KOPT-K1 (cell line): ENCODE measurements around the gene BLM.
"Not testable (repeated sequence)": the region's sequence is repeated elsewhere in the genome, so short reads cannot be mapped to it uniquely, and the experiment has no call there.

Source experiments
- H3K27ac ChIP-seq: fragments of 200-600 bp; sonication (generic); 2 replicates; pipeline ENCODE4 v1.5.1; 2016; ENCODE audit warnings: antibody characterized with exemption, mild to moderate bottlenecking, low read depth, low read length; ENCODE audit not compliant: poor library complexity, severe bottlenecking
- H3K36me3 ChIP-seq: fragments of 200-600 bp; sonication (generic); 2 replicates; pipeline ENCODE4 v1.5.1; 2017; ENCODE audit warnings: antibody characterized with exemption, mild to moderate bottlenecking, low read length, moderate library complexity; ENCODE audit not compliant: insufficient read depth
- H3K9me3 ChIP-seq: fragments of 200-600 bp; sonication (generic); 2 replicates; pipeline ENCODE4 v1.5.1; 2017; ENCODE audit warnings: antibody characterized with exemption, low read length, mild to moderate bottlenecking; ENCODE audit not compliant: insufficient read depth, poor library complexity, severe bottlenecking

The BLM gene

DNA sequence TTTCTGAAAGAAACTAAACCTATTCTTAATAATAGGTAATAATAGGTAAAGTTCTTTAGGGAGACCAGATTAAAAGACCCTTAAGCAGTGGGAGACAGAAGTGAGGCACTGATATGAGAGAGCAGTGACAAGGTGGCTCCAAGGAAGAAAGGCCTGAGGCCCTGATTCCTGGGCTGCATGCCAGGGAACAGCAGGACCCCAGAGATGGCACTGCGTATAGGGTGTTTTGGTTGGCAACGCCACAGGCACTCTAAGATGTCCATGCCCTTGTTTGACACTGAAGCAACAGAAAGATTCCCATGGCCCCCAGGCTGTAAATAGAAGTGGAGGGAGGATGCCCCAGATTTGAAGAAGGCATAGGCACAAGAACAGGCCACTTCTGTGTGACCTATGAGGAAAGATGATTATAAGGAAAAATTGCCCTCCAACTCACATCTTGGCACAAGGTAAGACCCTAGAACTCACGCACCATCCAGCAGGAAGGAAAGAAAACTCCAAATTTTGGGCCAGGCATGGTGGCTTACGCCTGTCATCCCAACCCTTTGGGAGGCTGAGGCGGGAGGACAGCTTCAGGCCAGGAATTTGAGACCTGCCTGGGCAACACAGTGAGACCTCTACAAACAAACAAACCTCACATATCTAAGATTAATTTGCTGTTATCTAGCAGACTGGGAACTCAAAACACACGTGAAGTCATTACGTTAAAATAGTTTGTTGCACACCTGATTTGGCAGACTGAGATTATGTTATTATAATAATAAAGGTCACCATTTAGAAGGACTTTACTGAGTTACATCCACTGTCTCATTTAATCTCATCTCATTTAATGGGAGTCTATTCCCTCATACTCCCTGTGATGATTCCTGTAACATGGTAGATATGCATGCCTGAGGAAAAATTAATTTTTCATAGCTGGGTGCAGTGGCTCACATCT lies 10.5 kb upstream of the BLM start:
- no peaks in the 10 kb centered on the region for H3K36me3 ChIP-seq
- no peak overlapping the region for H3K27ac ChIP-seq
- H3K9me3 ChIP-seq = peaks cover 9% of the 10 kb centered on the region

DNA sequence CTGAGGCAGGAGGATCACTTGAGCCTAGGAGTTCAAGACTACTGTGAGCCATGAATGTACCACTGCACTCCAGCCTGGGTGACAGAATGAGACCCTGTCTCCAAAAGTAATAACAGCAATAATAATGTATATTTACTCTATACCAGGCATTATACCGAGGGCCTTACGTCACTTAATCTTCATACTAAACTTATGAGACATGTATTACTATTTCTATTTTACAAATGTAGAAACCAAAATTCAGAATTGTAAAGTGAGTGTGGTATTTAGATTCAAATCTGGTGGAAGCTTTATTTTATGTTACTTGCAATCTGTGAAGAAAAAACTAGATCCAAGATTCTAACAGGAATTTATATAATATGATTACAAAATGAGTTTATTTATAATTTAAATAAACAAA lies 9.7 kb upstream of the BLM start:
- Histone ChIP-seq H3K9me3 (peaks cover 9% of the 10 kb centered on the region), H3K36me3 (no peaks in the 10 kb centered on the region), H3K27ac (no peak overlapping the region)

GRCh38 chr15:90708516-90708915 lies 8.6 kb upstream of the BLM start:
- H3K9me3 ChIP-seq = peaks cover under 1% of the 10 kb centered on the region
- no peaks in the 10 kb centered on the region for H3K36me3 ChIP-seq
- no peak overlapping the region for H3K27ac ChIP-seq

- Histone ChIP-seq H3K36me3 (no peaks in the 10 kb centered on the region), H3K27ac (no peak overlapping the region), H3K9me3 (no peaks in the 10 kb centered on the region)
Observed at GRCh38 chr15:90709278-90709677, 7.9 kb upstream of the BLM start.

GRCh38 chr15:90710436-90711027 lies 6.6 kb upstream of the BLM start:
- no peaks in the 10 kb centered on the region for H3K9me3 ChIP-seq
- no peaks in the 10 kb centered on the region for H3K36me3 ChIP-seq
- H3K27ac ChIP-seq = peak overlapping the region; percentile 31

DNA sequence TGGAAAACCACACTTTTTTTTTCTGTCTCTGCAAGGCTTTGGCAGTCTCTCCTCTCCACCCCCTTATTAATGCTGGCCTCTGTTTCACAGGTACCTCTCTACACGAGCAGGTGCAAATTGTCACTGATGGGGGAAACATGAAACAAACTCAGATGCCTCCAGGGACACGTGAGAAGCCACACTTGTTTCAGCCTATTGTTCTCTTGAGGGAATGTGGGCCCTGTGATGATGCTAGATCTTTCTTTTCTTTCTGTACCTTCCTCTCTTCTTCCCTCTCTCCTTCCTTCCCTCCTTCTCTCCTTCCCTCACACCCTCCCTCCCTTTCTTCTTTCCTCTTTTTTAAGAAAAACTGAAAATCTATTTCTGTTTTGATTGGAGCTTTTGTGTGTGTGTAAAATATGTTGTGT lies 5.7 kb upstream of the BLM start:
- Histone ChIP-seq H3K9me3 (no peaks in the 10 kb centered on the region), H3K27ac (peak overlapping the region; percentile 31), H3K36me3 (no peaks in the 10 kb centered on the region)

GRCh38 chr15:90711842-90712241 lies 5.3 kb upstream of the BLM start:
- no peaks in the 10 kb centered on the region for H3K36me3 ChIP-seq
- no peaks in the 10 kb centered on the region for H3K9me3 ChIP-seq
- H3K27ac ChIP-seq = peak overlapping the region; percentile 31

DNA sequence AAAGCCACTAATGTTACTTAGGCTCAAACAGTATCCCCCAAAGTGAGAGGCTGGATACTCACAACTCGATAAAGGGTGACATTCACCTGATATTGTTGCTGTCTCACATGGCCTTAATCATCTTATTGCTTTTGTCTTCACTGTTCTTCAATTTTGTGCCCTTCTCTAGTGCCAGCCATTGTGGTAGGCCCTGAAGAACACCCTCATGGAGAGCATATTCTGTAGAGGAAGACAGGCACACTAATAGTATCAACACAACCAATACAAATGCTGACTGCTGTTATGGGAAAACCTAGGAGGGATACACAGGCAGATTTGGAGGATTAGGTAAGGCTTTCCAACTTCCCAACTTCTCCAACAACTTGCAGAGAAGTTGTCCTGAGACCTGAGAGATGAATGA lies 4.1 kb upstream of the BLM start:
- no peak overlapping the region for H3K27ac ChIP-seq
- no peaks in the 10 kb centered on the region for H3K9me3 ChIP-seq
- H3K36me3 ChIP-seq = no peaks in the 10 kb centered on the region

DNA sequence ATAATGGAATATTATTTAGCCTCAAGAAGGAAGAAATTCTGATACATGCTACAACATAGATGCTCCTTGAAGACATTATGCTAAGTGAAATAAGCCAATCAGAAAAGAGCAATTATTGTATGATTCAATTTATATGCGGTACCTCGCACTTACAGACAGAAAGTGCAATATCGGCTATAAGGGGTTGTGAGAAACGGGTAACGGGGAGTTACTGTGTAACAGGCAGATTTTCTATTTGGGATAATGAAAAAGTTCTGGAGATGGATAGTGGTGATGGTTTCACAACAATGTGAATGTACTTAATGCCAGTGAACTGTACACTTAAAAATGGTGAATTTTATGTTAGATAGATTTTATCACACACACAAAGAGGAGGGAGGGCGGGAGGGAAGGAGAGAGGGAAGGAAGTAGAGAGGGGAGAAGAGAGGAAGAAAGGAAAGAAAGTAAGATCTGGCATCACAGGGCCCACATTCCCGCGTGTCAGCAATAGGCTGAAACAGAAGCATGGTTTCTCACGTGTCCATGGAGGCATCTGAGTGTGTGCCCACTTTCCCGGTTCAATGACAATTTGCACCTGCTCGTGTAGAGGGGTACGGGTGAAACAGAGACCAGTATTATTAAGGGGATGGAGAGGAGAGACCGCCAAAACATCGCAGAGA lies 700 bp upstream of the BLM start:
- Histone ChIP-seq H3K27ac (peak overlapping the region; percentile 94), H3K9me3 (no peaks in the 10 kb centered on the region), H3K36me3 (peaks cover 21% of the 10 kb centered on the region)

GRCh38 chr15:90718232-90718631 lies 1.1 kb downstream of the BLM start:
- Histone ChIP-seq H3K27ac (peak overlapping the region; percentile 94), H3K9me3 (no peaks in the 10 kb centered on the region), H3K36me3 (peaks cover 31% of the 10 kb centered on the region)

GRCh38 chr15:90720131-90720530 lies 3.0 kb downstream of the BLM start:
- Histone ChIP-seq H3K9me3 (no peaks in the 10 kb centered on the region), H3K36me3 (peaks cover 46% of the 10 kb centered on the region), H3K27ac (no peak overlapping the region)

DNA sequence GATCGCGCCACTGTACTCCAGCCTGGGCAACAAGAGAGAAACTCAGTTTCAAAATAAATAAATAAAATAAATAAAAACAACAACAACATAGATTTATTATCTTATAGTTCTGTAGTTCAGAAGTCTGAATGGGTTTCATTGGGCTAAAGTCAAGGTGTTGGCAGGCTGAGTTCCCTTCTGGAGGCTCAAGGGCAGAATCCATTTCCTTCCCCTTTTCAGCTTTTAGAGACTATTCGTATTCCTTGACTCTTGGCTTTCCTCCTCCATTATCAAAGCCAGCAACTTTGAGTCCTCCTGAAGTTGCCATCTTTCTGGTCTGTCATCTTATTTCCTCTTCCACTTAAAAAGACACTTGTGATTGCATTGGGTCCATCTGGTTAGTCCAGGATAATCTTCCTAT lies 12.1 kb downstream of the BLM start:
- Histone ChIP-seq H3K9me3 (peaks cover 25% of the 10 kb centered on the region), H3K27ac (no peak overlapping the region), H3K36me3 (peaks cover 78% of the 10 kb centered on the region)

GRCh38 chr15:90730290-90730689 lies 13.1 kb downstream of the BLM start:
- H3K9me3 ChIP-seq = peaks cover 25% of the 10 kb centered on the region
- no peak overlapping the region for H3K27ac ChIP-seq
- peaks cover 74% of the 10 kb centered on the region for H3K36me3 ChIP-seq

GRCh38 chr15:90735923-90736322 lies 18.8 kb downstream of the BLM start:
- Histone ChIP-seq H3K9me3 (peaks cover 34% of the 10 kb centered on the region), H3K36me3 (peaks cover 78% of the 10 kb centered on the region), H3K27ac (no peak overlapping the region)

DNA sequence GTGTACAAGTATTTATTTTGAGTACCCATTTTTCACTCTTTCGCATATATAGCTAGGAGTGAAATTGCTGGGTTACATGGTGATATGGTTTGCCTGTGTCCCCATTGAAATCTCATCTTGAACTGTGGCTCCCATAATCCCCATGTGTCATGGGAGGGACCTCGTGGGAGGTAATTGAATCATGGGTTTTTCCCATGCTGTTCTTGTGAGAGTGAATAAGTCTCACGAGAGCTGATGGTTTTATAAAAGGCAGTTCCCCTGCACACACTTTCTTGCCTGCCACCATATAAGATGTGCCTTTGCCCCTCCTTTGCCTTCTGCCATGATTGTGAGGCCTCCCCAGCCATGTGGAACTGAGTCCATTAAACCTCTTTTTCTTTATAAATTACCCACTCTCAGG lies 23.4 kb downstream of the BLM start:
- H3K27ac ChIP-seq, H3K9me3 ChIP-seq: not testable (repeated sequence)
- H3K36me3 ChIP-seq = peaks cover 56% of the 10 kb centered on the region
